Esophagus muscularis mucosa (tissue), 4 donors: ENCODE measurements around the gene DHX30.

ENCODE experiments used
- CTCF ChIP-seq, 3 experiments: fragments of 200-600 bp in 2 of 3; fragments of 450-650 bp in 1 of 3; sonication (generic) in 2 of 3; IDR thresholded peaks; one replicate each; pipeline ENCODE4 v1.5.1; 2017 to 2019; ENCODE audit warnings: antibody characterized with exemption in 3 of 3, mild to moderate bottlenecking in 2 of 3, moderate library complexity in 1 of 3
- EP300 ChIP-seq: sonication (generic); formaldehyde crosslinking; IDR thresholded peaks from one replicate; pipeline ENCODE4 v1.6.1; 2017; ENCODE audit warnings: antibody characterized with exemption
- POLR2A ChIP-seq: fragments of 450-650 bp; IDR thresholded peaks from one replicate; pipeline ENCODE4 v1.6.1; 2017; ENCODE audit warnings: antibody characterized with exemption, moderate library complexity, mild to moderate bottlenecking, low read depth
- POLR2AphosphoS5 ChIP-seq, 2 donors: sonication (generic); formaldehyde crosslinking; IDR thresholded peaks; one replicate each; pipeline ENCODE4 v1.6.1; 2017; ENCODE audit warnings: antibody characterized with exemption in 2 of 2

GRCh38 chr3:47799733-47800132 lies 3.2 kb upstream of the DHX30 start:
- TF ChIP-seq CTCF (IDR thresholded peaks at IDR 0.05), result no peak
- no peak for TF ChIP-seq POLR2A
- no peak for TF ChIP-seq POLR2AphosphoS5 (IDR thresholded peaks at IDR 0.05)
- TF ChIP-seq EP300, result no peak
